SK-N-SH treated with all-trans-retinoic acid at 6 μM for 48 hours (cell line): ENCODE measurements around the gene CIRBP.

Experiments
- ATAC-seq: fragments of 200-7000 bp; cut with Tn5 transposase; 3 replicates; pipeline ENCODE4 v1.9.1; 2020; ENCODE audit warnings: mild to moderate bottlenecking, moderate library complexity
- ARNTL ChIP-seq: fragments of 450-650 bp; formaldehyde crosslinking; IDR thresholded peaks from 2 replicates; pipeline ENCODE4 v1.5.0; 2020; ENCODE audit warnings: low read depth, mild to moderate bottlenecking, moderate library complexity, borderline replicate concordance
- BACH2 ChIP-seq: fragments of 250-450 bp; sonication (Bioruptor Pico); IDR thresholded peaks from 2 replicates; pipeline ENCODE4 v1.9.0; 2021; ENCODE audit warnings: mild to moderate bottlenecking, borderline replicate concordance
- CSRNP3 ChIP-seq: fragments of 250-450 bp; sonication (Bioruptor Pico); IDR thresholded peaks from 2 replicates; pipeline ENCODE4 v1.5.1; 2021; ENCODE audit warnings: mild to moderate bottlenecking, moderate library complexity
- ESRRG ChIP-seq: fragments of 250-450 bp; sonication (Bioruptor Pico); IDR thresholded peaks from 2 replicates; pipeline ENCODE4 v1.6.1; 2021; ENCODE audit warnings: mild to moderate bottlenecking
- GLIS3 ChIP-seq: fragments of 250-450 bp; sonication (Bioruptor Pico); IDR thresholded peaks from 2 replicates; pipeline ENCODE4 v1.5.0; 2020; ENCODE audit warnings: mild to moderate bottlenecking, moderate library complexity
- ISL1 ChIP-seq: fragments of 250-450 bp; sonication (Bioruptor Pico); IDR thresholded peaks from 2 replicates; pipeline ENCODE4 v2.1.2; 2022; ENCODE audit warnings: mild to moderate bottlenecking, moderate library complexity
- OSR1 ChIP-seq: fragments of 250-450 bp; sonication (Bioruptor Pico); IDR thresholded peaks from 2 replicates; pipeline ENCODE4 v1.8.0; 2022; ENCODE audit warnings: moderate library complexity, mild to moderate bottlenecking, inconsistent platforms
- PATZ1 ChIP-seq: fragments of 250-450 bp; sonication (Bioruptor Pico); IDR thresholded peaks from 2 replicates; pipeline ENCODE4 v1.8.0; 2020; ENCODE audit warnings: mild to moderate bottlenecking, moderate library complexity, borderline replicate concordance
- PPARA ChIP-seq: fragments of 250-450 bp; sonication (Bioruptor Pico); IDR thresholded peaks from 2 replicates; pipeline ENCODE4 v1.5.0; 2020; ENCODE audit warnings: mild to moderate bottlenecking, borderline replicate concordance
- RARB ChIP-seq: fragments of 250-450 bp; sonication (Bioruptor Pico); IDR thresholded peaks from 2 replicates; pipeline ENCODE4 v1.8.0; 2021; ENCODE audit warnings: mild to moderate bottlenecking, moderate library complexity
- SNAI2 ChIP-seq: fragments of 250-450 bp; sonication (Bioruptor Pico); IDR thresholded peaks from 2 replicates; pipeline ENCODE4 v1.5.0; 2020; ENCODE audit warnings: mild to moderate bottlenecking, moderate library complexity
- TSHZ2 ChIP-seq: fragments of 250-450 bp; sonication (Bioruptor Pico); IDR thresholded peaks from 2 replicates; pipeline ENCODE4 v1.5.0; 2020; ENCODE audit warnings: mild to moderate bottlenecking, moderate library complexity
- ZC3H10 ChIP-seq: fragments of 250-450 bp; sonication (Bioruptor Pico); IDR thresholded peaks from 2 replicates; pipeline ENCODE4 v1.5.1; 2021; ENCODE audit warnings: mild to moderate bottlenecking, moderate library complexity
- ZFP30 ChIP-seq: fragments of 450-650 bp; formaldehyde crosslinking; IDR thresholded peaks from 2 replicates; pipeline ENCODE4 v1.5.0; 2022; ENCODE audit warnings: mild to moderate bottlenecking, moderate library complexity
- ZNF565 ChIP-seq: fragments of 450-650 bp; formaldehyde crosslinking; conservative IDR thresholded peaks from 2 replicates; pipeline ENCODE4 v1.5.0; 2020; ENCODE audit warnings: low read depth, mild to moderate bottlenecking, moderate library complexity
- ZNF70 ChIP-seq: fragments of 450-650 bp; formaldehyde crosslinking; IDR thresholded peaks from 2 replicates; pipeline ENCODE4 v1.5.0; 2020; ENCODE audit warnings: mild to moderate bottlenecking, moderate library complexity
- ZNF8 ChIP-seq: fragments of 450-650 bp; formaldehyde crosslinking; IDR thresholded peaks from 2 replicates; pipeline ENCODE4 v1.5.0; 2020; ENCODE audit warnings: mild to moderate bottlenecking, moderate library complexity

The CIRBP gene

GRCh38 chr19:1248139-1248785 is 20.9 kb upstream of the CIRBP start, which contains the start of gene MIDN:
TSS of gene MIDN (plus strand) at chr19:1248583. CDS start at chr19:1250297, 1,714 bp downstream.
- ATAC-seq = peak; percentile 49
- TF ChIP-seq PATZ1 (peak; percentile 88; the same call in 1 of the 2 replicates), TSHZ2 (CRISPR knock-in tag) (no peak), ZNF565 (no peak), GLIS3 (0 out of 2 replicates have a peak, but pooled peaks have one; percentile 39)

GRCh38 chr19:1248786-1249297 is 20.3 kb upstream of the CIRBP start:
- ATAC-seq = peak; percentile 25
- TF ChIP-seq GLIS3 (no peak), SNAI2 (CRISPR knock-in tag) (no peak), PPARA (CRISPR knock-in tag) (no peak), TSHZ2 (CRISPR knock-in tag) (0 out of 2 replicates have a peak, but pooled peaks have one; percentile 41), ESRRG (CRISPR knock-in tag) (peak; percentile 45), ARNTL (CRISPR knock-in tag) (no peak), ZFP30 (CRISPR knock-in tag) (no peak), OSR1 (no peak), ZC3H10 (peak; percentile 76), CSRNP3 (no peak)

- ATAC-seq = peak; percentile 4
Measured at GRCh38 chr19:1249298-1249989, 19.7 kb upstream of the CIRBP start.

GRCh38 chr19:1249990-1250436 is 19.1 kb upstream of the CIRBP start:
- TF ChIP-seq TSHZ2 (CRISPR knock-in tag) (no peak), ZFP30 (CRISPR knock-in tag) (no peak), ZC3H10 (no peak), RARB (CRISPR knock-in tag) (no peak), ISL1 (CRISPR knock-in tag) (no peak), OSR1 (no peak), SNAI2 (CRISPR knock-in tag) (no peak), PATZ1 (0 out of 2 replicates have a peak, but pooled peaks have one; percentile 47), BACH2 (no peak)
- no peak for ATAC-seq

More at GRCh38 chr19:1249298-1249989, 19.7 kb upstream of the CIRBP start:
- TF ChIP-seq ZNF8 (CRISPR knock-in tag) = 0 out of 2 replicates have a peak, but pooled peaks have one; percentile 36
- TF ChIP-seq ZNF70 (CRISPR knock-in tag) = peak; percentile 32; the same call in 1 of the 2 replicates
- TF ChIP-seq BACH2 = no peak
- TF ChIP-seq SNAI2 (CRISPR knock-in tag) = no peak
- TF ChIP-seq ZNF565 = 0 out of 2 replicates have a peak, but pooled peaks have one; percentile 27
